Astrocyte (in vitro differentiated cells and primary cell): ENCODE data around the gene FAM200A. TPM values are rescaled to one million over a fixed set of nuclear protein-coding genes. Genes with fewer than 3 reads are reported as not detected.

ENCODE experiments used
- DNase-seq: peaks from one replicate; pipeline ENCODE4 v3.0.0-alpha.2; 2010; ENCODE audit warnings: low read depth
- FAIRE-seq: peaks from 2 replicates; lab custom pipeline; 2011; peaks lifted over from hg19 to GRCh38; lab: Jason Lieb, UNC
- H2AFZ ChIP-seq: 2 replicates; pipeline ENCODE4 v1.6.0; 2012; ENCODE audit warnings: low read depth, low read length, inconsistent platforms
- H3K27ac ChIP-seq: 2 replicates; pipeline ENCODE4 v1.5.1; 2011; ENCODE audit warnings: low read depth, low read length, inconsistent platforms
- H3K27me3 ChIP-seq: 2 replicates; pipeline ENCODE4 v1.6.0; 2011; ENCODE audit warnings: low read length, inconsistent platforms; ENCODE audit not compliant: insufficient read depth
- H3K36me3 ChIP-seq: 2 replicates; pipeline ENCODE4 v1.5.1; 2011; ENCODE audit warnings: low read length, inconsistent platforms; ENCODE audit not compliant: insufficient read depth
- H3K4me1 ChIP-seq: 2 replicates; pipeline ENCODE4 v1.5.1; 2011; ENCODE audit warnings: low read length, inconsistent platforms; ENCODE audit not compliant: insufficient read depth
- H3K4me2 ChIP-seq: 2 replicates; pipeline ENCODE4 v1.6.0; 2012; ENCODE audit warnings: low read length, inconsistent platforms
- H3K4me3 ChIP-seq: 2 replicates; pipeline ENCODE4 v1.5.1; 2011; ENCODE audit warnings: low read depth, mild to moderate bottlenecking, low read length, inconsistent platforms; ENCODE audit not compliant: insufficient read depth
- H3K79me2 ChIP-seq: 2 replicates; pipeline ENCODE4 v1.6.0; 2012; ENCODE audit warnings: mild to moderate bottlenecking, low read length, inconsistent platforms; ENCODE audit not compliant: insufficient read depth
- H3K9ac ChIP-seq: 2 replicates; pipeline ENCODE4 v1.6.0; 2012; ENCODE audit warnings: mild to moderate bottlenecking, low read length, inconsistent platforms
- H3K9me3 ChIP-seq: 2 replicates; pipeline ENCODE4 v1.5.1; 2012; ENCODE audit warnings: low read depth, mild to moderate bottlenecking, low read length, inconsistent platforms; ENCODE audit not compliant: insufficient read depth
- H4K20me1 ChIP-seq: 2 replicates; pipeline ENCODE4 v1.6.0; 2012; ENCODE audit warnings: low read length, inconsistent platforms; ENCODE audit not compliant: insufficient read depth
- H3K27ac Mint-ChIP-seq: one replicate; pipeline ENCODE4 v1.8.0; 2021; ENCODE audit warnings: mild to moderate bottlenecking, mixed read lengths; ENCODE audit not compliant: unreplicated experiment
- H3K27me3 Mint-ChIP-seq: one replicate; pipeline ENCODE4 v1.8.0; 2021; ENCODE audit warnings: low read depth, mixed read lengths; ENCODE audit not compliant: unreplicated experiment
- H3K36me3 Mint-ChIP-seq: one replicate; pipeline ENCODE4 v1.8.0; 2021; ENCODE audit warnings: low read depth, mixed read lengths; ENCODE audit not compliant: unreplicated experiment
- H3K4me1 Mint-ChIP-seq: one replicate; pipeline ENCODE4 v1.8.0; 2021; ENCODE audit warnings: low read depth, mixed read lengths; ENCODE audit not compliant: unreplicated experiment
- H3K4me3 Mint-ChIP-seq: one replicate; pipeline ENCODE4 v1.8.0; 2021; ENCODE audit warnings: mild to moderate bottlenecking, moderate library complexity, mixed read lengths; ENCODE audit not compliant: unreplicated experiment
- H3K9me3 Mint-ChIP-seq: one replicate; pipeline ENCODE4 v1.8.0; 2021; ENCODE audit warnings: mild to moderate bottlenecking, mixed read lengths; ENCODE audit not compliant: unreplicated experiment
- CTCF ChIP-seq: IDR thresholded peaks from 2 replicates; pipeline ENCODE4 v1.5.1; 2011; ENCODE audit warnings: low read depth, mild to moderate bottlenecking, inconsistent platforms, low read length, moderate library complexity; ENCODE audit not compliant: insufficient read depth
- EZH2 ChIP-seq: IDR thresholded peaks from 2 replicates; pipeline ENCODE4 v1.6.1; 2012; ENCODE audit warnings: mild to moderate bottlenecking, low read length, inconsistent platforms; ENCODE audit not compliant: insufficient read depth
- total RNA-seq: library from RNA; stranded (reverse); gene quantifications from 2 replicates; pipeline ENCODE4 v1.2.1, GENCODE V29; 2021

Gene FAM200A
- total RNA-seq, 1 donor from 2014 or later, result 4.7 TPM

- Mint-ChIP-seq H3K4me1 (peaks cover 44% of the 10 kb centered on the region), H3K27me3 (no peaks in the 10 kb centered on the region), H3K36me3 (peaks cover 26% of the 10 kb centered on the region), H3K27ac (peak overlapping the region; percentile 99), H3K9me3 (no peaks in the 10 kb centered on the region), H3K4me3 (peak overlapping the region; percentile 47)
- Histone ChIP-seq H3K4me2 (peak overlapping the region; percentile 80), H3K4me3 (peak overlapping the region; percentile 6), H3K27ac (peak overlapping the region; percentile 97), H3K27me3 (no peaks in the 10 kb centered on the region), H3K9me3 (no peaks in the 10 kb centered on the region), H4K20me1 (peaks cover 24% of the 10 kb centered on the region), H3K4me1 (peaks cover 46% of the 10 kb centered on the region), H2AFZ (no peak overlapping the region), H3K9ac (peak overlapping the region; percentile 80), H3K79me2 (peaks cover 78% of the 10 kb centered on the region), H3K36me3 (peaks cover 46% of the 10 kb centered on the region)
- TF ChIP-seq EZH2, result no peak
- no peak for TF ChIP-seq CTCF
- FAIRE-seq (peak; percentile 45), DNase-seq (peak; percentile 81)
These were observed 11.7 kb upstream of the FAM200A start for GRCh38 chr7:99563650-99564049.

DNA sequence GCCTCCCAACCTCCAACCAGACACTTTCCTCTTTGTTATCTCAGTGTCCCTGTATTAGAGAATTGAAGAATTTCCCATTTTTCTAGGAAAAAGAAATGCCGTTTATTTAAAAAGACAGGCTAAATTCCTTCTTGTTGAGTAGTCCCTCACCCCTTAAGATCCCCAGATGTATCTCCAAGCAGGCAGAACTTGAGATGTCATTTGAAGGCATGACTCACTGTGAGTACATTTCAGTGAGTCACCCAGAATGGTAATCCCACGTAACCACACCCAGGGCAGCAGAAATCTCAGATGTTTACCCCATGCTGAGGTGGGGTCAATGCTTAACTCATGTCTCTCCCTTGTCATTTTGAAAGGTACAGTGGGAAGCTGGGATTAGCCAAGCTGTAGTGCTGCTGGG, 10.9 kb upstream of the FAM200A start:
- H3K36me3 Mint-ChIP-seq, result peaks cover 26% of the 10 kb centered on the region
- peak overlapping the region; percentile 97 for H3K27ac ChIP-seq
- TF ChIP-seq CTCF (no peak), EZH2 (no peak)
- peaks cover 43% of the 10 kb centered on the region for H3K36me3 ChIP-seq
- H3K4me1 ChIP-seq, result peaks cover 46% of the 10 kb centered on the region
- H3K27me3 ChIP-seq, result no peaks in the 10 kb centered on the region
- no peaks in the 10 kb centered on the region for H3K9me3 ChIP-seq
- H4K20me1 ChIP-seq, result peaks cover 23% of the 10 kb centered on the region
- H3K9me3 Mint-ChIP-seq, result no peaks in the 10 kb centered on the region
- DNase-seq (peak; percentile 99), FAIRE-seq (peak; percentile 81)
- no peak overlapping the region for H2AFZ ChIP-seq
- peak overlapping the region; percentile 81 for H3K9ac ChIP-seq
- no peak overlapping the region for H3K4me3 ChIP-seq
- peaks cover 44% of the 10 kb centered on the region for H3K4me1 Mint-ChIP-seq
- no peaks in the 10 kb centered on the region for H3K27me3 Mint-ChIP-seq
- peak overlapping the region; percentile 97 for H3K27ac Mint-ChIP-seq
- H3K4me2 ChIP-seq, result peak overlapping the region; percentile 80
- peak overlapping the region; percentile 63 for H3K4me3 Mint-ChIP-seq
- peaks cover 78% of the 10 kb centered on the region for H3K79me2 ChIP-seq

- DNase-seq, result no peak
- Histone ChIP-seq H2AFZ (no peak overlapping the region), H3K4me3 (no peak overlapping the region), H3K9me3 (no peaks in the 10 kb centered on the region), H4K20me1 (peaks cover 24% of the 10 kb centered on the region), H3K79me2 (peaks cover 78% of the 10 kb centered on the region), H3K27ac (peak overlapping the region; percentile 97), H3K9ac (peak overlapping the region; percentile 81), H3K36me3 (peaks cover 43% of the 10 kb centered on the region), H3K4me2 (peak overlapping the region; percentile 80), H3K4me1 (peaks cover 48% of the 10 kb centered on the region), H3K27me3 (no peaks in the 10 kb centered on the region)
- peak overlapping the region; percentile 97 for H3K27ac Mint-ChIP-seq
- peaks cover 25% of the 10 kb centered on the region for H3K36me3 Mint-ChIP-seq
- TF ChIP-seq EZH2 (no peak), CTCF (no peak)
- no peak for FAIRE-seq
- H3K9me3 Mint-ChIP-seq, result no peaks in the 10 kb centered on the region
- H3K4me3 Mint-ChIP-seq, result peak overlapping the region; percentile 63
- H3K27me3 Mint-ChIP-seq, result no peaks in the 10 kb centered on the region
- H3K4me1 Mint-ChIP-seq, result peaks cover 44% of the 10 kb centered on the region
These were observed 10.3 kb upstream of the FAM200A start for GRCh38 chr7:99562114-99562784.
